HG02798 (cell line): ENCODE results near the gene ALDH1A2.
"Not testable (repeated sequence)": the region's sequence is repeated elsewhere in the genome, so short reads cannot be mapped to it uniquely, and the experiment has no call there.

Experiments used
- ATAC-seq: cut with Tn5 transposase; IDR thresholded peaks from one replicate; pipeline ENCODE4 v1.9.1; 2021; ENCODE audit warnings: mild to moderate bottlenecking; ENCODE audit not compliant: unreplicated experiment, poor library complexity

ALDH1A2 gene

GRCh38 chr15:58002338-58003126, 63.0 kb downstream of the ALDH1A2 start:
- ATAC-seq = no peak

- ATAC-seq = not testable (repeated sequence)
Observed at GRCh38 chr15:57999699-58000098, 65.8 kb downstream of the ALDH1A2 start.

GRCh38 chr15:57996561-57996960, 69.0 kb downstream of the ALDH1A2 start:
- ATAC-seq = no peak

GRCh38 chr15:57994221-57995049, 71.1 kb downstream of the ALDH1A2 start:
- ATAC-seq = no peak

DNA sequence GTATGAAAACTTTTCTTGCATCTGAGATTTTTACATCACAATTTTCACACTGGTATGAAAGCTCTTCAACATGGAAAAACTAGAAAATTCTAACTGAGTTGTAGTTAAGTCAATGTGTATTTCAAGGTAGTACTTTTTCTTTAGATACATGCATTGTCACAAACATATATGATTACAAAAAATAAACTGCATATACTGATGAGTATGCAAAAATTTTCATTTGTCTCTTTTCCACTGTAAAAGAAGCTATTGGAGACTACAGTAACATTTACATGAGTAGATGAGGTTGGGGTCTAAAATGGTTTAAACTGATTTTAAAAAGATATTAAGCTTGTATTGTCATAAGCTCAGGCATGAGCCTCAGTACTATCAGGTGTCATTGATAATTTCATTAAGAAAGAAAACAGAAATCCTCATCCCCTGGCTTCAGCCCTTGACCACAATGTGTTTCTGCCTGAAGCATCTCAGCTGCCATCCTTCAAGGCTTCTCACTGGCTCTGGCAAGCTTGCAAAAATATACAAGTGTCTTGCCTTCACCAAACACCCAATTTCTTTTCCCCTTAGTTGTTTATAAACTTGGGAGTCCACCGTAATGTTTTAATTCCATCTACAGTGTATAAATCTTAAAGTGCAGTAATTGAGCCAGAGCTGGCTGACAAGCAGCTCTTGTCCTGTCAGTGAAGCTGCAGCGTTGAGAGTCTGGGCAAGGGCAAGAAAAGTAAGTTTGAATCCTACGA, 71.9 kb downstream of the ALDH1A2 start:
- ATAC-seq = no peak

- no peak for ATAC-seq
Observed at GRCh38 chr15:57992761-57993355, 72.7 kb downstream of the ALDH1A2 start.

DNA sequence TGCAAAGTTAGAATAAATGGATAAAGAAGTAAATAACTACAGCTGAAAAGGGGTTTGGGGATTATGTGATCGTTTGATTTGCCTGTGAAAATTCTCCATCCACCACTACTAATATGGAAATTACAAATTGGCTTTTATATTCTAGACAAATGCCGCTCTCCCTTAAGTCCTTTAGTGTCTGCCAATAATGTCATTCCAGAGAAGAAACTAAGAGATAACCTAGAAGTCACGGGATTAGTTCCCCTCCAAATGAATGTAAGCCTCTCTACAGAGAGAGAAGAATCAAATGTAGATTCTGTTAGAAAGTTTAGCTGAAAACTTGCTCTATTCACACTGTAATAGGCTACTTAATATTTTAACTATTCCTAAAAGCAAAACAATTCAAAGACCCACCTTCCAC, 92.0 kb downstream of the ALDH1A2 start:
- ATAC-seq = no peak

GRCh38 chr15:57972864-57973263, 92.6 kb downstream of the ALDH1A2 start:
- ATAC-seq = no peak

GRCh38 chr15:57969996-57970395, 95.5 kb downstream of the ALDH1A2 start:
- no peak for ATAC-seq

DNA sequence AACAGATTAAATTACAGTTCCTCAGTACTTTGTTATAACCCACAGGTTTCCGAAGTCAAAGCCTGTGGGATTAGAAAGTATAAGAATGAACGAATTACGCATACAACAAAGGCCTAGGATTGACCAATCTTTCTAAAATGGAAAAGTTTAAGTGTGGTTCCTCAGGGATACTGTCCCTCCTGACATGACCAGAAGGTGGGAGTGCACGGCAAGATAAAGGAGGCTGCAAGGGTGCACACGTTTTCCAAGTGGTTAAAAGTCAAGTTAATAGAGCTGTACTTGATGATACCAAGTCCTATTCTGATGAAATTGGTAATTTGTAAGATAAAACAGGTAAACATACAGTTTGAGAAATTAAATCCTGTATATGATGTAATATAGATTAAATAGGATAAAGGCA, 96.2 kb downstream of the ALDH1A2 start:
- ATAC-seq = no peak

- ATAC-seq = no peak
Observed at GRCh38 chr15:57962887-57963286, 102.6 kb downstream of the ALDH1A2 start.

GRCh38 chr15:57961919-57962318, 103.6 kb downstream of the ALDH1A2 start:
- ATAC-seq = no peak

DNA sequence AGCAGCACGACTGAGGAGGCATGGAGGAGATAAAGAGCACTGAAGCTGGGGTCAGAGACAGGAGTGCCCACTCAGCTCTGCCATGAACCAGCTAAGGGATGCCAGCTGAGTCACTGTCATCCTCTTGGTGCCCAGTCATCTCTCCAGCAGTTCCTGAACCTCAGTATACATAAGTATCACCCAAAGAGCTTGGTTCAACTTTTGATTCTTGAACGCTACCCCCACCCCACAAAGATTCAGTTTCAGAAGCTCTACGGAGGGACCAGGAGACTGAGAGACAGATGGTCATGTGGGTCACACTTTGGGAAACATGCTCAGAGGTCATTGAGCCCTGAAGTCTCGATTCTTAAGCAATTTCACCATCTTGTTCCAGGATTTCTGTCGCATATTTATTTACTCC, 108.4 kb downstream of the ALDH1A2 start:
- ATAC-seq = no peak

DNA sequence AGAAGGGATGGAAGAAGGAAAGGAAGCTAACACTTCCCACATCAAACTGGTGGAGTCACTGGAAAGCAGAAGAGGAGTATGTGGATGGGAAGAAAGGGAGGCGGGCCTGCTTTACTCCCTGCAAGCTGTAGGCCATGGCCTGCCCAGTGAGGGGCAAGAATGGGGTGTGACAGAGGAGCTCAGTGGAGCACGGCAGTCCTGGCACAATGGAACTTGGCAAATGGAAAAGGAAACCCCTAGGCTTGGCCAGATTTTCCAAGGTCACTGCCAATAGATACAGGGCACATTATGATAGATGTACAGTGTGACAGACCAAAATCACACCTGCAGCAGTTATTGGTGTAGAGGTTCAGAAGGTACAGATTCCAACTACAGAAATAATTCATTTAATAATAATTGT, 111.6 kb downstream of the ALDH1A2 start:
- no peak for ATAC-seq

DNA sequence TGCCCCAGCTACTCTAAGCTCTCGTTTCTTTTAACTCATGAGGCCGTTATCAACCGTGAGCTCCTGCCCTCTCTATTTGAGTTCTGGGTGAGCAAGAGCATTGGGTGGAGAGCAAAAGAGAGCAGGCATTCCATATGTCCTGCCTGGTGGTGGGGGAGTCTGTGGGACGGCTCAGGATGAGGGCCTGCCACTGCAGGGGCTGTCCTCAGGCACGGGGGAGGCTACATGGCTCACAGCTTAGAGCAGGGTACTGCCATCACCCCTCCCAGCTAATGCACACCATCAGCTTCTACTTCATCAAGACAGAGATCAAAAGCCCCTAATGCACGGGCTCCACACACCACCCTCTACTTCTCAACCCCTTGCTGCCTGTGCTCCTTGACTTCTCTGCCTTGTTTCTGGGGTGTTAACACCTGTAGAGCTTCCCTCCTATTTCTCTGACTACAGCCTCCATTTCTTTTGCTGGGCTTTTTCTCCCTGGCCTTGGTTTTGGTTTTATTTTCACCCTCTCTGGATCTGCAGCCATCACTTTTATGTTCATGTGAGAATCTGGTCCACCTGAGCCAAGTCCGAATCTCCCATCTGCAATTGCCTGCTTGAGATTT, 114.1 kb downstream of the ALDH1A2 start:
- no peak for ATAC-seq

- ATAC-seq = no peak
Observed at GRCh38 chr15:57950381-57950946, 115.0 kb downstream of the ALDH1A2 start.

DNA sequence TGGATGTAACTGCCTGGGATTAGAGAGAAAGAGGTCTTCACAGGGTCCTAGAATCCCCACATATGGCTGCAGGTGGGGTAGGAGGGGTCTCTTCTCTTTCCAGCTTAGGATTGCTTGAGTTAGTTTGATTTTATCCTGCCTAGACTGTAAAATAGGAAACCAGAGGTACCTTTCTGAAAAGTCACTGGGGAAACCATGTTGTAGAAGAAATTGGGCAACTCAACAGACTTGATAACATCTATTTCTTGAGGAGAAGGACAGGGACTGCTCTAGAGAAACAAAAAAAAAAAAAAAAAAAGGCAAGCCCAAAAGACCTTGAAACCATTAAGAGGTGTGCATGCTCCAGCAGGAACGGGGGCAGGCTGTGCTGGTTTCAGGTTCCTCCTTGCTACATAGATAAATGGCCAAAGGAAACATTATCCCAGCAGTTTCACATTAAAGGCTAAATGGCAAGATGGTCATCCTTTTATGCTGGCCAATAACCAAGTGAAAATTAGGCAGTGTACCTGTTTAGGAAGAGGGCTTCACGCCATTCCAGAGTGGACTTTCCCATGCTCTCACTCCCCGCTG, 116.1 kb downstream of the ALDH1A2 start:
- ATAC-seq = no peak

DNA sequence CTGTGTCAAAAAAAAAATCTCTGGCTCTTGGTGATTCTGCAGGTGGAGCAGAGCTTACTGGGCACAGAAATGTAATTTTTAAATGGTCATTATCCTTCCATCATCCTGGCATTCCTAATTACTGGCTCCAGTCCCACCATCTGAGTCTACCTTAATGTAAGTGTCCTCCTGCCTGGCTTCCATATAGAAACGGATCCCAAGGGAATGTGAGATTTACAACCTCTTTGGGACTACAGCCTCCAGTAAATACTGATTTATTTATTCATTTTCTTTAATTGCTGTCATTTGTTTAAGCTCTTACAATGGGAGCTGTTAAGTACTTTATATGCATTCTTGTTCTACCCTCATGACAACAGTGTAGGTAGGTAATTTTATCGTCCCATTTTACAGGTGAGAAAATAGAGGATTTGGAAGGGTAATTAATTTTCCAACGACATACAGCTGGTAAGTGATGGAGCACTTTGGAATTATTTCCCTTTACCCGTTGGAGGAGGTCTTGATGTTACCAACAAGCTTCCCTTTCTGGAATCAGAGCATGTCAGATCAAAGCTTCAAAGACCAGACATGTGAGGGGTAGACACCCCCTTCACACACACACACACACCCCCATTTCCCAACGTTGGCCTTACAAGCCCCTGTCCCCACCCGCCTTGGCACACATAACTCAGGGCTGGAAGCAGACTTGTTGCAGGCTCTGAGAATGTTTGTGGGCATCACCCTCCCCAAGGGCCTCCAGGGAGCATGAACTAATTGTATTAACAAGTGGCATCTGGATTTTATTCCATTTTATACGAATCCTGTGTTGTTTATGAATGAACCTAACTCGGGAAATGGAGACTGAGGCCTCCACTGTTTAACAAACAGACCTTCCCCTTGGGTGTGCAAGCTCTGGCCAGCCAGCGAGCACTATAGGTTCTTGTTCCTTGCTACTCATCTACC, 116.9 kb downstream of the ALDH1A2 start:
- no peak for ATAC-seq
